Stimulated activated naive CD8-positive, alpha-beta T cell treated with anti-CD3 and anti-CD28 coated beads, Interleukin-15, Interleukin-2, amounts not matched to agents 100 ng/mL and 50 ng/mL, for 24 hours (primary cell): ENCODE measurements around the gene MRPL45.
"Not testable (repeated sequence)": the region's sequence is repeated elsewhere in the genome, so short reads cannot be mapped to it uniquely, and the experiment has no call there.

Experiments
- H3K27ac Mint-ChIP-seq: one replicate; pipeline ENCODE4 v1.8.0; 2021; ENCODE audit warnings: mild to moderate bottlenecking, mixed read lengths
- H3K27me3 Mint-ChIP-seq: one replicate; pipeline ENCODE4 v1.8.0; 2021; ENCODE audit warnings: mixed read lengths
- H3K36me3 Mint-ChIP-seq: one replicate; pipeline ENCODE4 v1.8.0; 2021; ENCODE audit warnings: low read depth, mixed read lengths
- H3K4me1 Mint-ChIP-seq: one replicate; pipeline ENCODE4 v1.8.0; 2021; ENCODE audit warnings: low read depth, mixed read lengths
- H3K4me3 Mint-ChIP-seq: one replicate; pipeline ENCODE4 v1.8.0; 2021; ENCODE audit warnings: mild to moderate bottlenecking, mixed read lengths
- H3K9me3 Mint-ChIP-seq: one replicate; pipeline ENCODE4 v1.8.0; 2021; ENCODE audit warnings: mixed read lengths

Gene MRPL45

GRCh38 chr17:38296834-38297517, at the start of gene MRPL45:
Gene MRPL45, plus strand, starts transcription at chr17:38297168. Its CDS starts 16 bp downstream, at chr17:38297184.
- not testable (repeated sequence) for H3K9me3 Mint-ChIP-seq, H3K36me3 Mint-ChIP-seq, H3K4me1 Mint-ChIP-seq, H3K27me3 Mint-ChIP-seq
- peak within 1 kb of the TSS; percentile 94 for H3K4me3 Mint-ChIP-seq
- H3K27ac Mint-ChIP-seq = peak within 1 kb of the TSS; percentile 95

- not testable (repeated sequence) for H3K9me3 Mint-ChIP-seq, H3K36me3 Mint-ChIP-seq, H3K27ac Mint-ChIP-seq, H3K27me3 Mint-ChIP-seq, H3K4me3 Mint-ChIP-seq
- H3K4me1 Mint-ChIP-seq = peaks cover 17% of the 10 kb centered on the region
Observed at GRCh38 chr17:38253191-38253590, 43.8 kb upstream of the MRPL45 start.

DNA sequence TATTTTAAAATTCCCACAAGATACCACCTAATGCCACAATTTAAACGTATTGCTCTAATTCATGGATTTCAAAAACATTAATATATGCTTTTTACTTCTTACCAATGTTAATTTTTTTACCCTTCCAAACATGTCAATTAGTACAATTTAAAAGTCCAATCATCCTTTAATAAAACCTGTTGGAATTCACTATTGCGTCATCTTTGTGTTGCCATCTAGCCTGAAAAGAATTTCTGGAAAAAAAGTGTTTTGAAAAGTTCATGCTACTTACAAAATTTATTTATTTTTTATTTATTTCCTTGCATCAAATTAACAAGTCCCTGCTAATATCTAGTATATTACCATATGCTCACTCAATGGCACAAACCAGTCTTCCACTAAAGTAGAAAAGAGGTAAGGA, 42.6 kb upstream of the MRPL45 start:
- not testable (repeated sequence) for H3K27me3 Mint-ChIP-seq, H3K4me3 Mint-ChIP-seq
- peaks cover 17% of the 10 kb centered on the region for H3K4me1 Mint-ChIP-seq

GRCh38 chr17:38257013-38257621, 39.9 kb upstream of the MRPL45 start:
- Mint-ChIP-seq H3K4me1 (peaks cover 14% of the 10 kb centered on the region), H3K4me3 (peak overlapping the region; percentile 37)
- H3K27me3 Mint-ChIP-seq, H3K36me3 Mint-ChIP-seq, H3K27ac Mint-ChIP-seq, H3K9me3 Mint-ChIP-seq: not testable (repeated sequence)

More for the DNA sequence above, 42.6 kb upstream of the MRPL45 start:
- not testable (repeated sequence) for H3K9me3 Mint-ChIP-seq, H3K27ac Mint-ChIP-seq, H3K36me3 Mint-ChIP-seq

GRCh38 chr17:38265974-38266506, 30.9 kb upstream of the MRPL45 start:
- not testable (repeated sequence) for H3K4me1 Mint-ChIP-seq, H3K36me3 Mint-ChIP-seq, H3K4me3 Mint-ChIP-seq, H3K9me3 Mint-ChIP-seq, H3K27ac Mint-ChIP-seq, H3K27me3 Mint-ChIP-seq

GRCh38 chr17:38266571-38266970, 30.4 kb upstream of the MRPL45 start:
- H3K4me3 Mint-ChIP-seq, H3K9me3 Mint-ChIP-seq, H3K36me3 Mint-ChIP-seq, H3K4me1 Mint-ChIP-seq, H3K27ac Mint-ChIP-seq, H3K27me3 Mint-ChIP-seq: not testable (repeated sequence)

DNA sequence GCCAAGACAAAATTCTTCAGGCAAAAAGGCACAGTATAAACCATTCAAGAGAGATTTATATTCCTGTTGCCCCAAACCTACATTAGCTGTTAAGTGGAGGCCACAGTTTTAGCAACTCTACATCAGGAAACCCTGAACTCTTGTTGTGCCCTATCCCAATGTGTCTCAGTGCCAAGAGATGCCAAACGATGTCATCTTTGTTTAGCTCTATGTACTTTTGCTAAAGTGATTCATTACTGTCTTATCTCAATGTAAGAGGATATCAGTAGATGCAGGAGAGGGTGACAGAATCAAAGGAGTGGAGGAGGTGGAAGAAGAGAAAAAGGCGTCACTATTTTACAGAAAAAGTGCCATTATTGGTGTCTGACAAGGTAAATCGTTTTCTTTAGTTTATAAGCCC, 28.8 kb upstream of the MRPL45 start:
- H3K27me3 Mint-ChIP-seq, H3K27ac Mint-ChIP-seq, H3K4me1 Mint-ChIP-seq: not testable (repeated sequence)

DNA sequence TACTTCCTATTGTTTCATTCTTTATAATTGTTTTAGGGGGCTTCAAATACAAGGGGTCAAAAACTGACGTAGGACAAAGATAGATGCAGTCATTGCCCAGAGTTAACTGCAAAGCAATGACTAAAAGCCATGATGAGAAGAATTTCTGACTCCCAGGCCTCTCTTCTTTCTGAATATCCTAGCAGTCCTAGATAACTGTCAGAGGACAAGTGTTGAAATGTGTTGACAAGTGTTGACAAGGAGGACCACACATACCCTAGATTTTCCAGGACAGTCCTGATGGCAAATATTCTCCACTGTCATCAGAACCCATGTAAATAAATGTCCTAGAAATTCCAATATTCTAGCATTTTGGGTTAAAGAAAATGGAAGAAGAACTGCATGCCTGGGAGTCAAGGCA, 27.9 kb upstream of the MRPL45 start:
- not testable (repeated sequence) for H3K27ac Mint-ChIP-seq, H3K4me1 Mint-ChIP-seq, H3K4me3 Mint-ChIP-seq, H3K36me3 Mint-ChIP-seq, H3K27me3 Mint-ChIP-seq, H3K9me3 Mint-ChIP-seq

More for the DNA sequence above, 28.8 kb upstream of the MRPL45 start:
- not testable (repeated sequence) for H3K9me3 Mint-ChIP-seq, H3K4me3 Mint-ChIP-seq, H3K36me3 Mint-ChIP-seq

DNA sequence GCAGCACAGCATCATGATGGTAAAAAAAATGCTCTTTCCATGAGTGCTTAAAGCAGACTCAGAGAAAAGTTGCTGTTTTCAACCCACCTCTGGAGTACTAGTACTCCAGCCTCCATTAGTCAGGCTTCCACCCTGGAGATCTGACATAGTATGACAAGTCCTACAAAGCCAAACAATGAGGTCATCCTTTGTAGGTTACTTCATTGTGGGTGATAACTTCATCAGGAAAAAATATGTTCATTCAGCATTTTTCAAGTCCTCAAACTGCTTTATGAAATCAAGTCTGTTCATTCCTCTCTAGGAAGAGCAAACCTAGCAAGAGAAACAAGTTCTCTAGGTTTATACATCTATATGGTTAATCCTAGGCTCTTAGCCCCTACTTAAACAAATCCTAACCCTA, 27.4 kb upstream of the MRPL45 start:
- H3K4me3 Mint-ChIP-seq, H3K36me3 Mint-ChIP-seq, H3K9me3 Mint-ChIP-seq, H3K27me3 Mint-ChIP-seq, H3K27ac Mint-ChIP-seq, H3K4me1 Mint-ChIP-seq: not testable (repeated sequence)

DNA sequence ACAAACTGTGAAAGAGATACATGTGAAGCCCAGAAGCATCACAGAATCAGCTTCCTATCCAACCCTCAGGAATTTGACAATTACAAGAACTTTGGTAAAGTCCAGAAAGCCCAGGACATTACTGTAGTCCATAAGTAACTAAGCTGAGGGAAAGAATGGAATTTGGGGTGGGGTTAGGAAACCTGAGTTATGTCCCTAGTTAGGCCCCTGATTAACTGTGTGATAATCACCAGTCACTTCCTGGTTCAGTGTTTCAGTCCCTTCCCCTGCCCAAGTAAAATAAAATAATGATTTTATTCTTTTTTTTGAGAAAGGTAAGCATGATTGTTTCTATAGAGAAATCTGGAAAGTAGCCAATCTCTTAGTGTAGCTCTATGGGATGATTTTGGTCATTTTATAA, 11.0 kb upstream of the MRPL45 start:
- H3K36me3 Mint-ChIP-seq, H3K27ac Mint-ChIP-seq, H3K27me3 Mint-ChIP-seq, H3K4me3 Mint-ChIP-seq, H3K9me3 Mint-ChIP-seq, H3K4me1 Mint-ChIP-seq: not testable (repeated sequence)

DNA sequence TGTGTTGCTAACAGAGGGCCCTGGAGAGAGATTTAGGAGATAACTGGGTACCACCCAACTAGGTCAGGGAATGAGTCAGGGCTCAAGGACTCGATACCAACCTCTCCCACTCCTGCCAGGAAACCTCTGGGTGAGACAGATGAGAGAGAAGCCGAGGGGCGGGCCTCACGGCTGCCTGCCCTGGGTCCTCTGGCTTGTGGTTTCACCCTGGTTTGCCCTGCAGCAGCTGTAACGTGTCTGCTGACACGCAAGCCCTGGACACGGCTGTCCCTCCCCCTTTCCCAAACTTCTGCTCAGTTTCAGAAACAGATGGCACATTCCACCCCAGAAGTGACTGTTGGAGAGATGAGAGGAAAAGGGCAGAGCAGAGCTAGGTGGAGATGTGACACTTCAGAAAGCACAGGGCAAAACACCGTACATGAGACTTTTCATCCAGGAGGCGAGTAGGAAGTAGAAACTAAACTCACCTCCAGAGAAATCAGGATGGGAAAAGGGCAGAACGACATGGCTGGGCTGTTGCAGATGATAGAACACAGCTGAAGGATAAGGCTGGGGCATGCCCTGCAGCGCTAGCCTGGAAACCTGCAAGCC, 10.4 kb upstream of the MRPL45 start:
- Mint-ChIP-seq H3K4me3 (peak overlapping the region; percentile 39), H3K27ac (peak overlapping the region; percentile 70)
- H3K36me3 Mint-ChIP-seq, H3K27me3 Mint-ChIP-seq, H3K9me3 Mint-ChIP-seq, H3K4me1 Mint-ChIP-seq: not testable (repeated sequence)

- H3K9me3 Mint-ChIP-seq, H3K27ac Mint-ChIP-seq, H3K4me1 Mint-ChIP-seq, H3K27me3 Mint-ChIP-seq, H3K36me3 Mint-ChIP-seq, H3K4me3 Mint-ChIP-seq: not testable (repeated sequence)
Observed at GRCh38 chr17:38288217-38288827, 8.6 kb upstream of the MRPL45 start.

GRCh38 chr17:38289760-38290159, 7.2 kb upstream of the MRPL45 start:
- not testable (repeated sequence) for H3K36me3 Mint-ChIP-seq, H3K27ac Mint-ChIP-seq, H3K4me1 Mint-ChIP-seq, H3K27me3 Mint-ChIP-seq, H3K9me3 Mint-ChIP-seq, H3K4me3 Mint-ChIP-seq

DNA sequence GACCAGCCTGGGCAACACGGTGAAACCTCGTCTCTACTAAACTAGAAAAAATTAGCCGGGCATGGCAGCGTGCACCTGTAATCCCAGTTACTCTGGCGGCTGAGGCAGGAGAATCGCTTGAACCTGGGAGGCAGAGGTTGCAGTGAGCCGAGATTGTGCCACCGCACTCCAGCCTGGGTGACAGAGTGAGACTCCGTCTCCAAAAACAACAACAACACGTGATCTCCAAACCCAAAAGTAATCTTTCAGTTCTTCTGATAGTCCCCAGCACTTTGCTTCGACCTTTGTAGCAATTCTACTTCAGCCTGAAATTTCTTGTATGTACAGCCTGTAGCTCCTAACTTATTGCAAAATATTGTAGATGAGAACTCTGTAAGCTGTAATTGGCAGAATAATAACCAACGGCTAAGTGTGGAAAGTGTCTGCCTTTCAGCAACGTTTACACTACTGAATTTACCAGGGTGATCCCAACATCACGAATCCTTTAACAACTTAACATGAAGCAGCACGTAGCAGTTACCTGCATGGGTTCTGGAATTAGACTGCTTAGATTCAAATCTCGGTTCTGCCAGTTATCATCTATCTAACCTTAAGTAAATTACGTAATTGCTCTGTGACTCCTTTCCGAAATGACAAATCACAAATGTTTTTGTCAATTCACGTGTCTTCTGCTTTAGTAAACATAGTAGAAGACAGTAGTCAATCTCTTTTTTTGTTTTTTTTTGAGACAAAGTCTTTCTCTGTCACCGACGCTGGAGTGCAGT, 1.2 kb upstream of the MRPL45 start:
- Mint-ChIP-seq H3K4me3 (peak overlapping the region; percentile 1), H3K27ac (peak overlapping the region; percentile 95)
- not testable (repeated sequence) for H3K9me3 Mint-ChIP-seq, H3K4me1 Mint-ChIP-seq, H3K27me3 Mint-ChIP-seq, H3K36me3 Mint-ChIP-seq

- H3K4me3 Mint-ChIP-seq = no peak overlapping the region
- no peaks in the 10 kb centered on the region for H3K27me3 Mint-ChIP-seq
- no peak overlapping the region for H3K27ac Mint-ChIP-seq
- H3K36me3 Mint-ChIP-seq = peaks cover 35% of the 10 kb centered on the region
- no peaks in the 10 kb centered on the region for H3K9me3 Mint-ChIP-seq
- H3K4me1 Mint-ChIP-seq = no peaks in the 10 kb centered on the region
Observed at GRCh38 chr17:38315497-38315896, 18.5 kb downstream of the MRPL45 start.
